Epithelial cell of esophagus (primary cell): ENCODE data around the gene CHD1.

Experiments used
- DNase-seq: peaks from one replicate; pipeline ENCODE4 v3.0.0; 2010; ENCODE audit warnings: low read depth
- H3K4me3 ChIP-seq: 2 replicates; pipeline ENCODE4 v1.5.1; 2011; ENCODE audit warnings: mild to moderate bottlenecking, low read length, control low read depth
- CTCF ChIP-seq: IDR thresholded peaks from 2 replicates; pipeline ENCODE4 v1.5.1; 2011; ENCODE audit warnings: low read depth, mild to moderate bottlenecking, low read length, control low read depth, inconsistent platforms; ENCODE audit not compliant: insufficient read depth; ENCODE audit errors: missing control alignments

The CHD1 gene

DNA sequence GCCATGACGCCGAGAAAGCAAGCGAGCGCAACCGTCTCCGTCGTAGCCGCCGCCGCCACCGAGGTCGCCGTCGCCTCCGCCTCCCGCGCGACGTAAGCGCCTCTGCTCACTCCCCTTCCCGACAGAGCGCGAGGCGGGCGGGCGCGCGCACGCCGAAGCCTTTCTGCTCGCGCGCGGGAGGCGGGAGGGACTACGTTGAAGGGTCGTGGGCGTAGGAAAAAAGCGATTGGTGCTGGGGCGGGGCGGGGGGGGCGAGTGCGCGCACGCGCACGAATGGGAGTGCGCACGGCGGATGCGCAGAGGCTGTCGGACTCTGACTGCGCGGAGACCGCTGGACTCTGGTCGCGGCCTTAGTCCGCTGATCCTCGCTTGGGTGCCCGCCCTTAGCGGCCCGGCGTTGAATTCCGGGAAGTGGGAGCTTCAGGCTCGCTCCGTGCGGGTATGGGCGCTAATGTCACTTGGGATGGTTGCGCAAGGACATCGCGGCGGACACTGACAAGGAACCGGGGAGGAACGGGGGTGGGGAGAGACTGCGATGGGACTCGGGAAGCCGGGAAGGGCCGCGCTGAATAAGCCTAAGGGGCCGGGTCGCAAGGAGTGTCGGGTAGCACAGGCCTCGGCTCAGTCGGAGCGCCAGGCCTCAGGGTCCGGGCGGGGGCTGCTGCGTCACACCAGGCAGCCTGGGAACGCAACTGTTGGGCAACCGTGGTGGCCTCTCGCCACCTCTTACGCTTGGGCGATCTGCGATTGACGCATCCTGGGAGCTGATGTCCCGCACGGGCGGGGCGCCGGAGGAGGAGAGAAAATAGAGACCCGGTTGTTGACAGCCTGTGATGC lies at the start of gene CHD1:
TSS of gene CHD1 (minus strand) at position 135 of the 837 bp plus-strand sequence. CDS start 2,621 bp downstream, outside the sequence.
- TF ChIP-seq CTCF = no peak
- DNase-seq = peak; percentile 98
- peak within 1 kb of the TSS; percentile 92 for H3K4me3 ChIP-seq

GRCh38 chr5:98978528-98978927 lies 49.7 kb upstream of the CHD1 start:
- DNase-seq = no peak
- no peak for TF ChIP-seq CTCF
- no peak overlapping the region for H3K4me3 ChIP-seq

DNA sequence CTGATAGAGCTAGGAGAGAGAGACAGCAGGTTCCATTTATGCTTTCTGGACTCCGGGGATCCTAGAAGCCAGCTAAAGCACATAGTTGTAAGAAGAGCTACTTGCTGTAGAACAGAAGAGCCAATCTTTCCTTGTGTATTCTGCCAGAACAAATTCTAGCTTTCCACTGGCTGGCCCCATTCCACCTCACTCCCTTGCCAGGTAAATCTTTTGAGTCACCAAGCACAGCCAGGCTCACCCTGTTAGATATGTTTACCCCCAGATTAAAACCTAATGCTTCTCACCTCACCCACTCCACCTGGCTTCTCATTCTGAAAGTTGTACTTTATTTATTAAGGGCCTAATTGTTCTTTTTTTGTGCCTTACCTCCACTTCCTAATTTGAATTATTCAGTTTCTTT lies 48.9 kb upstream of the CHD1 start:
- TF ChIP-seq CTCF = no peak
- no peak overlapping the region for H3K4me3 ChIP-seq
- DNase-seq = peak; percentile 55

DNA sequence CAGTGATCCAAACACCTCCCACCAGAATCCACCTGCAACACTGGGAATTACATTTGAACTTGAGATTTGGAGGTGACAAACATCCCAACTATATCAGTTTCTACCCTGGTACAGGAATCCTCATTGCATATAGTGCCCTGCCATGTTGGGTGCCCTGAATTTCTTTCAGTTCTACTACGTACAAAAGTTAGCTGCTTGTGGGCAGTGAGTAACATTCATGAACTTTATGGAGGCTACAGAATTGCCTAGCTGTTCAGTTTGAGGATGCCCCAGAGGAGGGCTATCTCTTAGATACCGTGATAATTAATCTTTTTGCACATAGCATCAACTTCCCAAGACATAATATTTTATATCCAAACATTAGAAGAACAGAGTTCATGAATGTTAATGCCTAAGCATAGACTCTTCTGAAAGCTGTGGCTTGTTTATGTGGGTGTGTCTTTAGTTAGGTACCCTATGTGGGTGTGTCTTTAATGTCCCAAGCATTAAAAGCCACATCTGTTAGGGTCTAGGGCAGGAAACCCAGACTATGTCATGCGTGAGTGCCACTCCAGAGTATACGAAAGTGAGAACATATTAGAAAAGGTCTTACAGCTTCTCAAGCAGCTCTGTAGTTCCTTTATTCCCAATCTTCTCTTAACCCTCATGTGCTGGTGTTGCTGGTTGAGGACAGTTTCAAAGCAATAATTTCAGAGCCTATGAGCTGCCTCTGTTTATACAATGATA lies 47.0 kb upstream of the CHD1 start:
- no peak overlapping the region for H3K4me3 ChIP-seq
- no peak for TF ChIP-seq CTCF
- DNase-seq = no peak

GRCh38 chr5:98975223-98975622 lies 46.4 kb upstream of the CHD1 start:
- H3K4me3 ChIP-seq = no peak overlapping the region
- no peak for TF ChIP-seq CTCF
- DNase-seq = peak; percentile 82

DNA sequence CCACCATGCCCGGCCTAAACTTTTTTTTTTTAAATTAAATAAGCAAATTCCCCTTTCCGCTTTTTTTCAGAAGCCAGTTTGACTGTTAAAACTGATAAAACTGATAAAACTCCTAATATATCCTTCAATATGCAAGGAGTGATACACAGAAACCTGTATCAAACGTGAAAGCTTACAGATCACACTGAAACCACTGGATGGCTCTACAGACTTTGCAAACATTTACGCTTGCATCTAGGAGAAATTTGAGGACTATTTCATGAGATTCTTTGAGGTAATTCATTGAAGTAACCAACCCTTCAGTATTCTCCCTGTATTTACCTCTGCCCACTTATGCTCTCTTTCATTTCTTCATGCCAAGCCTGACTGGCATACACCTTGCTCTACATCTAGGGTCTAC lies 40.6 kb upstream of the CHD1 start:
- TF ChIP-seq CTCF = no peak
- no peak for DNase-seq
- no peak overlapping the region for H3K4me3 ChIP-seq
